ENCODE results near the gene CEP170B. TPM values are rescaled to one million over a fixed set of nuclear protein-coding genes. Genes with fewer than 3 reads are reported as not detected.
"Not testable (repeated sequence)": the region's sequence is repeated elsewhere in the genome, so short reads cannot be mapped to it uniquely, and the experiment has no call there.

CEP170B gene
- total RNA-seq, 1 donor from 2014 or later, result 28.9 TPM

DNA sequence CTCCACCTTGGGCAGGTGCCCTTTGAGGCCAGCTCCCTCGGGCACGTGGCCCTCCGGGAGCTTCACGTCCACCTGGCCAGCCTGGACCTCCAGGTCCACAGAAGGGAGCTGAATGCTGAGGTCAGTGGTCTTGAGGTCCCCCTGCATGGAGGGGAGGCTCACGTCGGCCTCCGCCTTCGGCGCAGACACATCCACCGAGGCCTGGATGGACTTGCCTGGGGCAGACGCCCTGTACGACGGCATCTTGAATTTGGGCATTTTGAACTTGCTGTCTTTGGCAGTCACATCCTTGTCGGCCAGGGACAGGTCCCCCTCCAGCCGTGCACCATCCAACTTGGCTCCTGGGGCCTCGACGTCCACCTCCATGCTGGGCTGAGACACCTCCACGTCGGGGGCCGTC is 80.2 kb downstream of the CEP170B start:
- not testable (repeated sequence) for H3K4me3 ChIP-seq (ENCODE audit: low read depth, low read length); DNase-seq (ENCODE audit: low read depth)

Other genes with a start within 250 kb of the CEP170B start
- gene INF2, start 175.7 kb upstream of the CEP170B start, total RNA-seq, result 100 and 130 TPM in 2 replicates
- gene ADSS1, start 141.0 kb upstream of the CEP170B start, total RNA-seq, result 1.7 and 2.3 TPM in 2 replicates
- 298 and 558 TPM in 2 replicates for gene SIVA1, start 112.1 kb upstream of the CEP170B start, total RNA-seq
- 162 and 203 TPM in 2 replicates for gene AKT1, start 69.5 kb upstream of the CEP170B start, total RNA-seq
- 5.4 and 7.8 TPM in 2 replicates for gene ZBTB42, start 64.2 kb upstream of the CEP170B start, total RNA-seq
- not detected in 2 replicates for gene PLD4, start 59.6 kb downstream of the CEP170B start, total RNA-seq
- 16.6 and 20.8 TPM in 2 replicates for gene AHNAK2, start 113.1 kb downstream of the CEP170B start, total RNA-seq
- gene CLBA1, start 120.5 kb downstream of the CEP170B start, total RNA-seq, result 4.5 and 5.0 TPM in 2 replicates
- gene CDCA4, start 155.8 kb downstream of the CEP170B start, total RNA-seq, result 46.9 and 78.7 TPM in 2 replicates
- gene GPR132, start 200.2 kb downstream of the CEP170B start, total RNA-seq, result 0.29 and 0.43 TPM in 2 replicates

Data from epithelial cell of proximal tubule (primary cell).